WI38 (cell line): ENCODE measurements around the gene CD84.
"Not testable (repeated sequence)": the region's sequence is repeated elsewhere in the genome, so short reads cannot be mapped to it uniquely, and the experiment has no call there.

ENCODE experiments used
- H3K4me3 ChIP-seq: 2 replicates; pipeline ENCODE4 v1.5.1; 2011; ENCODE audit warnings: low read depth, mild to moderate bottlenecking, control low read depth, low read length
- TF ChIP-seq, protein P1 (sequence below): IDR thresholded peaks from 2 replicates; pipeline ENCODE4 v1.5.1; 2012; ENCODE audit warnings: low read depth, mild to moderate bottlenecking, control low read depth, low read length

The CD84 gene

DNA sequence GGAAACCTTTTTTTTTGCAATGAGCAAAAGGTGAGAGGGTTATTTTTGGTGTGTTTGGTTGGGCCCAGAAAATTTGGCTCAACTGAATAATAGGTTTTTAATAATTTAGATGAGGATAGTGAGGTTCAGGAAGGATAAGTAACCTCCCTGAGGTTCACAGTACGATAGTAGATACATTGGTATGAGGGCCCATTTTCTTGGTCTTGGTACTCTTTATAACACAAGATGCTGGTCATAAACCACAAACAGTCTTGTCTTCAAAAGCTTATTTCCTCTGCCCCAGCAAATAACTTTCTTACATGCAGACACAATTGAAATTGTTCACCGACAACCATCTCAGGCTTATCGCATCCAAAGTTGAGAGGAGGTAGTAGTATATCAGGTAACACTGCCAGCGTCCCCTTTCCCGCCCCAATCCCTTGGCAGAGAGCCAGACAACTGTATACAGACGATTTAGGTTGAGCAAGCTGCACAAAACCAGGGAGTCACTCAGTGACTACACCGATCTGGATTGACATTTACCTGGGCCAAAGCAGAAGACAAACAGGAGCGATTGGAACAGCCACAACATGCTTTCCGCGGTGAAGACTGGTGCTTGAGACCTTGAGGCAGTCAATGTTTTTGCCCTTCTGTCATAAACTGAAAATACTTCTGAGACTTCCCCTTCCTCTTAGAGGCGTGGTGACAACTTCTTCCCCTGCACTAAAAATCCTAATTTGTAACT lies 56.5 kb downstream of the CD84 start, which contains the start of gene SLAMF6:
TSS of gene SLAMF6 (minus strand) at position 634 of the 724 bp plus-strand sequence. CDS start at position 571, 63 bp downstream.
- TF ChIP-seq, protein P1, sequence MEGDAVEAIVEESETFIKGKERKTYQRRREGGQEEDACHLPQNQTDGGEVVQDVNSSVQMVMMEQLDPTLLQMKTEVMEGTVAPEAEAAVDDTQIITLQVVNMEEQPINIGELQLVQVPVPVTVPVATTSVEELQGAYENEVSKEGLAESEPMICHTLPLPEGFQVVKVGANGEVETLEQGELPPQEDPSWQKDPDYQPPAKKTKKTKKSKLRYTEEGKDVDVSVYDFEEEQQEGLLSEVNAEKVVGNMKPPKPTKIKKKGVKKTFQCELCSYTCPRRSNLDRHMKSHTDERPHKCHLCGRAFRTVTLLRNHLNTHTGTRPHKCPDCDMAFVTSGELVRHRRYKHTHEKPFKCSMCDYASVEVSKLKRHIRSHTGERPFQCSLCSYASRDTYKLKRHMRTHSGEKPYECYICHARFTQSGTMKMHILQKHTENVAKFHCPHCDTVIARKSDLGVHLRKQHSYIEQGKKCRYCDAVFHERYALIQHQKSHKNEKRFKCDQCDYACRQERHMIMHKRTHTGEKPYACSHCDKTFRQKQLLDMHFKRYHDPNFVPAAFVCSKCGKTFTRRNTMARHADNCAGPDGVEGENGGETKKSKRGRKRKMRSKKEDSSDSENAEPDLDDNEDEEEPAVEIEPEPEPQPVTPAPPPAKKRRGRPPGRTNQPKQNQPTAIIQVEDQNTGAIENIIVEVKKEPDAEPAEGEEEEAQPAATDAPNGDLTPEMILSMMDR: no peak
- H3K4me3 ChIP-seq: no peak within 1 kb of the TSS

DNA sequence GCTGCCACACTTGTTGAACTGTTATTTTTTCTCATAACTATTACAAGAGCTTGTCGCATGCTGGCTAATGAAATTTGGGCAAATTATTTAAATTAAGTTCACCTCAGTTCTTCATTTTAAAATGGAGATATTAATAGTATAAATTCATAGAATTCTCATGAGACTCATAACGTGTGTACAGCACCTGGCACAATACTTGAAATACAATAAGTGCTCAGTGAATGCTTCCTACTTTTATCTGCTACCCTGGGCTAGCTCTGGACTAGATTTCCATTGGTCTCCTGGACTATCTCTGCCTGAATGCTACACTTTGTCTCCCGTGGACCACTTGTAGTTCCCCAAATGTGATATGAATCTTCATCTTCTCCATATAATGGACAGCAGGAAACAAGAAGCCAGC lies 57.2 kb downstream of the CD84 start:
- no peak overlapping the region for H3K4me3 ChIP-seq
- TF ChIP-seq, protein P1: no peak

DNA sequence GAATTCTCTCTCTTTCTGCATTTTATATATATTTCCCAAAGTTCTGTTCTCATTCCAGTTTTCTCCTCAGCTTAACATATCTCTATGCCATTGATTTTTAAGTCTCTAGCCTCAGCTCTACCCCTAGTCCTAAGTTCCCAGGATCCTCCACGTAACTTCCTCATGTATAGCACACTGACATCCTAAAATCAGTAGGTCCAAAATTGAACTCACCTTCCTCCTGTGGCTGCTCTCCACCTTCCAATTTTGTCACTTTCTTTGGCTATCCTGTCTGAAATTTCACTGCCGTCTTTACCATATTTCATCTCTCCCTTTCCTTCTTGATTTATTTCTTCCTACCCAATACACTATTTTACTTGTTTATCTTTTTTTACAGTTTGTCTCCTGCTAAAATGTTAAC lies 57.7 kb downstream of the CD84 start:
- TF ChIP-seq, protein P1: no peak
- no peak overlapping the region for H3K4me3 ChIP-seq

DNA sequence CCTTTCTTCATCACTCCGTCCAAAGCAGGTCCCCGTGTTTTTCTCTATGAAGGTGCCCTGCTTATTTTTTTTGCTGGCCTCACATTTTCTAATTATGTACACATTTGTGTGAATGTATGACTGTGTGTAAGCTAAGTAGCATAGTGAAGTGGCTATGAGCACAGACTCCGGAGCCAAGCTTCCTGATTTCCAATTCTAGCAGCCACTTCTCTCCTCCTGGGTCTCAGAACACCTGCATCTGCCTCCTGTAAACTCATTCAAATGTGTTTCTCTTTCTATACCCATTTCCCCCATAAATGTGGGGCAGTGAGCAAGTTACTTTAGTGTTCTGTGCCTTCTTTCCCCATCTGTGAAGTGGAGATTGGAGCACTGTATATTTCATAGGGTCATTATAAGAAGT lies 58.3 kb downstream of the CD84 start:
- TF ChIP-seq, protein P1: no peak
- no peak overlapping the region for H3K4me3 ChIP-seq

DNA sequence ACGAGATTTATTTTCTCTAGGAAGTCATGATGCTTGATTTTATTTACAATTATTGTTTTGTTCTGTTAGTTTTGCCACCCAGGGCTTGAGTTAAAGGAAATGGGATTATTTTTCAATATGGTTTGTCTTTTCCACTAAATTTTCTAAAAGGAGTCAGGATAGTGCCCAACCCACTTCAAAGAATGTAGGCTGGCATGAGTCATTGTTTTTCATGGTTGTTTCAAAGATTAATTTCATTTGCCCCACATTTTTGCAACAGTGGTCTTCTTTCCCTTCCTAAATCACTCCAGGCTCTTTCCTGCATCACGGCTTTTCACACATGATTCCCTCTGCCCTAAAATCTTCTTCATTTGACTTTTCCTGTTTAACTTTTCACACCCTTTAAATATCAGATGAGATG lies 58.7 kb downstream of the CD84 start:
- H3K4me3 ChIP-seq: no peak overlapping the region
- TF ChIP-seq, protein P1: no peak

DNA sequence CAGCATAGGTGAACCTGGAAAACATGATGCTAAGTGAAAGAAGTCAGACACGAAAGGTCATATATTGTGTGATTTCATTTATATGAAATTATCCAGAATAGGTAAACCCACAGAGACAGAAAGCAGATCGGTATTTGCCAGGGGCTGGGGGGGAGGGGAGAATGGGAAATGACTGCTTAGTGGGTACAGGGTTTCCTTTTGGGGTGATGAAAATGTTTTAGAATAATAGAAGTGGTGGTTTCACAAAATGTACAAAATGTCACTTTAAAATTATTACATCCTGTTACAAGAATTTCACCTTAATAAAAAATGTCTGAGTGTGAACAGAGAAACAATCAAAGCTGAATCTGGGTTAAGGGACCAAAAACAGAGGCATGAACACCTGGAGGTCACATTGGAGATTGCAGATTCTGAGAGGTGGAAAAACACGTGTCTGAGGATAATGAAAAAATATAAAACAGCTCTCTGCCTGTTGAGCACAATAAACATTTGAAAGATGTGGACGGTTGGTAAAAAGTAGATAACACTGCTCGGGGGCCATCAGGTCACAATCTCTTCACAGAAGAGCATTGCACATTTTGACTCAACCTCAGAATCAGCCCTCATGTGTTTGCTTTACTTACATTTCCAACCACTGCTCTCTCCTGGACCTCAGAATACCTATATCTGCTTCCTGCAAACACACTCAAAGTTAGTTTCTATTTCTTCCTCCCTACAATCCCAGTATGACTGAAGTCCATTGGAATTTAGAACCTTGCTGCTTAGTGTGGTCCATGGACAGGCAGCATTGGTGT lies 59.5 kb downstream of the CD84 start:
- H3K4me3 ChIP-seq: no peak overlapping the region
- TF ChIP-seq, protein P1: no peak

DNA sequence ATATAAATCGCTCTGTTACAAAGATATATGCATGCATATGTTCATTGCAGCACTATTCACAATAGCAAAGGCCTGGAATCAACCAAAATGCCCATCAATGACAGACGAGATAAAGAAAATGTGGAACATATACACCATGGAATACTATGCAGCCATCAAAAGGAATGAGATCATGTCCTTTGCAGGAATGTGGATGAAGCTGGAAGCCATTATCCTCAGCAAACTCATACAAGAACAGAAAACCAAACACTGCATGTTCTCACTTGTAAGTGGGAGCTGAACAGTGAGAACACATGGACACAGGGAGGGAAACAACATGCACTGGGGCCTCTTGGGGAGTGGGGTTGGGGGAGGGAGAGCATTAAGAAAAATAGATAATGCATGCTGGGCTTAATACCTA lies 61.8 kb downstream of the CD84 start:
- not testable (repeated sequence) for H3K4me3 ChIP-seq

DNA sequence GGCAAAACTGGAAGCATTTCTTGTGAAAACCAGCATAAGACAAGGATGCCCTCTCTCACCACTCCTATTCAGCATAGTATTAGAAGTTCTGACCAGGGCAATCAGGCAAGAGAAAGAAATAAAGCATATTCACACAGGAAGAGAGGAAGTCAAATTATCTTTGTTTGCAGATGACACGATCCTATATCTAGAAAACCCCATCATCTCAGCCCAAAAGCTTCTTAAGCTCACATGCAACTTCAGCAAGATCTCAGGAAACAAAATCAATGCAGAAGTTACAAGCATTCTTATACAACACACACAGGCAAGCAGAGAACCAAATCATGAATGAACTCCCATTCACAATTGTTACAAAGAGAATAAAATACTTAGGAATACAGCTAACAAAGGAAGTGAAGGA lies 63.4 kb downstream of the CD84 start:
- H3K4me3 ChIP-seq: not testable (repeated sequence)
